HG03565 (cell line): ENCODE data around the gene PRKCZ.

Source experiments
- ATAC-seq: cut with Tn5 transposase; IDR thresholded peaks from one replicate; pipeline ENCODE4 v1.9.1; 2021; ENCODE audit warnings: mild to moderate bottlenecking, moderate library complexity; ENCODE audit not compliant: unreplicated experiment

The PRKCZ gene

DNA sequence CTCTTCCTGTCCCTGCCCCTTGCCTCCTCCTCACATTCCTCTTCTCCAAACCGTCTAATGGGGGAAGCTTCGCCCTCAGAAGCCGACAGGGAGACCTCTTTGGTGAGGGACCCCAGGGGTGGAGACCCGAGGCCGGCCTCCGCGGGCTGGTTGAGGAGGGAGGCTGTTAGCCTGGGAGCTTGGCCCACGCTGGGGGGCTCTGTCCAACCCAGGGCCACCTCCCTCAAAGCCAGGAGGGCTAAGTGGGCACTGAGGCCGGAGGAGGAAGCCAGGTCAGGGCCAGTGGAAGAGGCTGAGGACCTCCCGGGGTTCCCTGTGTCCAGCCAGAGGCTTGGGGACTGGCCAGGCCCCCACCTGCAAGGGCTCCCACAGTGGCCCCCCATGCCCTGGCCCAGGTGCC lies 25.8 kb upstream of the PRKCZ start:
- no peak for ATAC-seq

DNA sequence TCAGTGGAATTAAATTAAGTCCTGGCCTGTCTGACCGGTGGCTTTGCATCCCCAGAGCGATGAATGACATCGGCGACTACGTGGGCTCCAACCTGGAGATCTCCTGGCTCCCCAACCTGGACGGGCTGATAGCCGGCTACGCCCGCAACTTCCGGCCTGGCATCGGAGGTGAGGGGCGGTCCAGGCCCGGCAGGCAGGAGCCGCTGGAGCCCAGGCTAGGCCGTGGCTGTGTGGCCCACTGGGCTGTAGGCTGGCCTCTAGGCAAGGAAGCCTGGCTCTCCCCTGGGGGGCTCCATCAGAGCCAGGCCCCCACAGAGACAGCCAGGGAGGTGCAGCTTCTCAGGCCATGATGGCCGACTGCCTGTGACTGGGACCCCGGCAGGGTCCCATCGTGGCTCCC lies 25.3 kb upstream of the PRKCZ start:
- no peak for ATAC-seq

DNA sequence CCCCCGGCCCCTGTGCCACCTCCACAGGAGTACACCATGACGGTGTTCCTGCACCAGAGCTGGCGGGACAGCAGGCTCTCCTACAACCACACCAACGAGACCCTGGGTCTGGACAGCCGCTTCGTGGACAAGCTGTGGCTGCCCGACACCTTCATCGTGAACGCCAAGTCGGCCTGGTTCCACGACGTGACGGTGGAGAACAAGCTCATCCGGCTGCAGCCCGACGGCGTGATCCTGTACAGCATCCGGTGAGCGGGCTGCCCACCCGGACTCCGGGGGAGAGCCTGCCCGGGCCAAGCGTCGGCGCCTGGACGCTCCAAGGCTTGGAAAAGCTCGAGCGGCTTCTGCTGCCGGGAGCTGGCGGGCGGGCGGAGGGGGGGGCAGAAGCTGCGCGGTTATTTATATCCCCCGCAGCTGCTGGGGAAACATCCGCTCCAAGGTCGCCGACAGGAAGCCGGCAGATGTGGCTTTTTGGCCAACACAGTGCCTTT lies 24.7 kb upstream of the PRKCZ start:
- ATAC-seq, result no peak

- ATAC-seq, result no peak
Measured at GRCh38 chr1:2027961-2028583, 22.1 kb upstream of the PRKCZ start.

DNA sequence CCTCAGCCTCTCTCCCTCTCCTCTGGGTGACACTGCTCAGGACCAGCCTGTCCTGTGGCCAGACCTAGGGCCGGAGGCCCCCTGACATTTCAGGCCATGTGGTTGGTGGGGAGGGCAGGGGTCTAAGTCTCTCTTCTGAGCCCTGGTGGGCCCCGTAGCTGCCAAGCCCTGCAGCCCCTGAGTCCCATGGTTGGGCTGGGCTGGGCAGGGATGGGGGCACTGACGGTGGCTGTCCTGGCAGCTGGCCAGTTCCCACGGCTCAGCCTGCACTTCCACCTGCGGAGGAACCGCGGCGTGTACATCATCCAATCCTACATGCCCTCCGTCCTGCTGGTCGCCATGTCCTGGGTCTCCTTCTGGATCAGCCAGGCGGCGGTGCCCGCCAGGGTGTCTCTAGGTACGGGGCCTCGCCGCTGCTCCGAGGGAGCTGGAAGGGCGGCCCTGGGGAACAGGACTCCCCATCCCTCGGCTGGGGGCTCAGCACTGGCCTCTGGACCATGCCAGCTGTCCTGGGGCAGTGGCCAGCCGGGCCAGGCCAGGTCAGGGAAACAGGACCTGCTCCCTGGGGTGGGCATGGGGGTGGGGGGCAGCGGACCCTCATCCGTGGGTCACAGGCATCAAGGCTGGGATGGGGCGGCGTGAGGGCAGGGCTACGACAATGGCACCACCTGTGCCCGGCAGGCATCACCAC lies 21.2 kb upstream of the PRKCZ start:
- no peak for ATAC-seq

- ATAC-seq, result no peak
Measured at GRCh38 chr1:2029561-2029960, 20.6 kb upstream of the PRKCZ start.

DNA sequence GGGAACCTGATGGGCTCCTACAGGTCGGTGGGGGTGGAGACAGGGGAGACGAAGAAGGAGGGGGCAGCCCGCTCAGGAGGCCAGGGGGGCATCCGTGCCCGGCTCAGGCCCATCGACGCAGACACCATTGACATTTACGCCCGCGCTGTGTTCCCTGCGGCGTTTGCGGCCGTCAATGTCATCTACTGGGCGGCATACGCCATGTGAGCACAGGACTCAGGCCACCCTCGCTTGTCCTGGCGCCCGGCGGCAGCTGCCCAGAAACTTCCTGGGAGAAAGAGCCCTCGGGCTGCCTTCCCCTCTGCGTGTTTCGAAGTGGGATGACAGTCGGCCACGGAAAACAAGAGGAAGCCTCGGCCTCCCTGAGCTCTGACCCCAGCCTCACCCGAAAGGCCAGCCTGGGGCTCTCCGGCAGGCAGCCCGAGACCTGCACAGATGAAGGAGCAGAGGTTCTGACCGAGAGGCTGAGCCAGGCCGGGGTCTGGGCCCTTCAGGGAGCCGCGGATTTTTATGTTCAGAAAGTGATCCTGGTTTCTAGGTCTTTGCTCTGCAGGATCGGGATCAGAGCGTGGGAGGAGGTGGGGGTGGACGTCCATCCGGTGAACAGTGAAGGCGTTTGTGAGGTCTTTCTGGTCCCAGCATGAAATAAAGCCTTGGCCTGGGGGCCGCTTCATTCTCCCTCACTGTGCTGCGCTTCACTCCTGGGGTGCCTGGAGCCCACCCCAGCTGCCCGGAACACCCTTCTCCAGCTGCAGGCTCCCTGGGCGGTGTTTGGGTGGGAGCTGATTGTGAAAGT lies 19.9 kb upstream of the PRKCZ start:
- ATAC-seq, result no peak

DNA sequence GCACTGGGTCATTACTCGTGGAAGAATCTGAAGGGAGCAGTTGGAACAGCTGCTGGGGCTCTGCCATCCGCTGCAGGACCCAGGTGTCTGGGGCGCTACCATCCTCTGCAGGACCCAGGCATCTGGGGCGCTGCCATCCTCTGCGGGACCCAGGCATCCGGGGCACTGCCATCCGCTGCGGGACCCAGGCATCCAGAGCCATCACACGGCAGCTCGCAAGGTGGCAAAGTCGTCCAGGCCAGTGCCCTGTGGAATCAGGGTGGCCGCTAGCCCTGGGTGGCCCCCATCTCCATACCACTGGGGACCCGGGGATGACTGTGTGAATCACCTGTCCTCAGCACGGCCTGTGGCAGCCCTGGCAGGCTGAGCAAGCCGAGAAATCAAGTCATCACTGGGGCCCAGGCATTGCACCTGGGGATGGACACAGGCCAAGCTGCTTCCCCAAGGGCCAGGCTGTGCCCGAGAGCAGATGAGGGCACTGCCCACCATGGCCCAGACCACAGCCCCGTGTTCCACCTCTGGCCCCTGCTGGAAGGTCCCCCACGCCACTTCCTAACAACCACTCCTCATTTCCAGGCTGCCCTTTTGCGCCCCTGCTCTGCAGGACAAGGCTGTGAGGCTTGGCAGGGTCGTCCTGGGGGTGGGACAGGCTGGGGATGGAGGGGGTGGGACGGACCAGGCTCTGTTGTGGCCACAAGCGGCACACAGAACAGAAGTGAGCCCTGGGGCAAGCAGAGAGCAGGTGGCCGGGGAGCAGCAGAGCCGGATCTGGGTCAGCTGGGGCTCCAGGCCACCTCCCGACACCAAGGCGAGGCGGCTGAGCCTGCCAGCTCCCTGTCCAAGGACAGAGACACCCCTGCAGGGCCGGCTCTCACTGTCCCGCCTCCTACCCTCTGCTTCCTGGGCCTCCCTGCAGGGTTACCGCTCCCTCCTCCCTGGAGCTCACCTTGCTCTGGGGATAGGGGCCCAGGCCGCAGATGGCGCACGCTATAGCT lies 18.4 kb upstream of the PRKCZ start:
- no peak for ATAC-seq

DNA sequence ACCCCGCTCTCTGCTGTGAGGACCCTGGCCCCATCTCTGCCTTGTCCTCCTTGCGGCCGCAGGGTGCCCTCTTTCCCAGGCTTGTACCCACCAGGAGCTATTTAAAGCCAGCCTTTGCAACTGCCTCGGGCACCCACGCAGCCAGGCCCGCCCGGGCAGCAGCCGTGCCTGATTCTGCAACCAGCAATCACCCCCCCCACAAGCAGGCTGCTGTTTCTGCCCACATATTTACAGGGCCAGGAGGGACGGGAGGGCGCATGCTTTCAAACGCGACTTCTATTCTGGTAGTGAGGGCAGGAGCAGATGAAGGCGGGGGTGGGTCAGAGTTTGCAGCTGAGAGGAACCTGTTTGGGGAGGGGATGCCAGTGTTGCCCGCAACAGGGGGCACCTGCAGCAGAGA lies 17.5 kb upstream of the PRKCZ start:
- ATAC-seq, result no peak

DNA sequence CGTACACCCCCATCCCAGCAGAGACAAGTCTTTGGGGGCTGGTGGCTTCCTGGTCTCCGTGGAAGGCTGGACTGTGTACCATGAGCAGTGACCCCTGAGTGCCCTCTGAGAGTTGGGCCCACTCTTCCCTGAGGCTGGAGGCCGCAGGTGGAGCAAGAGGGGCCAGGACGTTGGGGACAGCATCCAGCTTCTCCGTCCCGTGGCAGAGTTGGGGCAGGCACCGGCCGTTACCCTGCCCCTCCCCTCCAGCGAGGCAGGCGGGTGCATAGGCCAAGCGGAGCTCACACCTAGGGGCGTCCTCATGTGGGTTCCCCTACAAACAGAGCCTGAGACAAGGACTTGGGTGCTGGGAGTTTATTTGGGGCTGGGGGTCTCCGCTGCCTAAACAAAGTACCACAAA lies 17.0 kb upstream of the PRKCZ start:
- no peak for ATAC-seq

GRCh38 chr1:2036287-2036686 lies 13.9 kb upstream of the PRKCZ start:
- no peak for ATAC-seq

DNA sequence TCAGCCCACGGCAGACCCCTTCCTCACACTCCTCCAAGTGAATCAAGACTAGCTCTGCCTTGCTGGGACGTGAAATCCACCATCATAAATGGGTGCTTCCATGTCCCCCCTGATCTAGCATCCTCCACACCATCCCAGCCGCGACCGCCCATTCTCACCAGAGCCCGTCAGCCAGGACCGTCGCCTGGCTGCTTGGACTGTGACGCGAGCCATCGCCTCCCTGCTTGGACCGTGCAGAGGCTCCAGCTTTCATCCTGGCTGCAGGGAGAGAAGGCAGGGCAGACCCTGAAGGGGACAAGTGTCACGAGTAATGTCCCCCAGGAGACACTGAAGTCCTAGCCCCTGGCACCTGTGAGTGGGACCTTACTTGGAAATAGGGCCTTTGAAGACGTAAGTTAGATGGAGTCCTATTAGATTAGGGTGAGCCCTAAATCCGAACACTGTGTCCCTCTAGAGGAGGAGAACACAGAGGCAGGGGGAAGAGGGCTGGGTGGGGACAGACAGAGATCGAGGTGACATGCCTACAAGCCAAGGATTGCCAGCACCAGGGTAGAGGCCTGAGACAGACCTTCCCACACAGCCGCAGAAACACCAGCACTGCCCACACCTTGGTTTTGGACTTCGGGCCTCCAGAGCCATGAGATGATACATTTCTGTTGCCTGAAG lies 12.8 kb upstream of the PRKCZ start:
- ATAC-seq, result no peak

- no peak for ATAC-seq
Measured at GRCh38 chr1:2038229-2038628, 12.0 kb upstream of the PRKCZ start.

- no peak for ATAC-seq
Measured at GRCh38 chr1:2039251-2039650, 11.0 kb upstream of the PRKCZ start.

GRCh38 chr1:2041305-2041704 lies 8.9 kb upstream of the PRKCZ start:
- ATAC-seq, result no peak

DNA sequence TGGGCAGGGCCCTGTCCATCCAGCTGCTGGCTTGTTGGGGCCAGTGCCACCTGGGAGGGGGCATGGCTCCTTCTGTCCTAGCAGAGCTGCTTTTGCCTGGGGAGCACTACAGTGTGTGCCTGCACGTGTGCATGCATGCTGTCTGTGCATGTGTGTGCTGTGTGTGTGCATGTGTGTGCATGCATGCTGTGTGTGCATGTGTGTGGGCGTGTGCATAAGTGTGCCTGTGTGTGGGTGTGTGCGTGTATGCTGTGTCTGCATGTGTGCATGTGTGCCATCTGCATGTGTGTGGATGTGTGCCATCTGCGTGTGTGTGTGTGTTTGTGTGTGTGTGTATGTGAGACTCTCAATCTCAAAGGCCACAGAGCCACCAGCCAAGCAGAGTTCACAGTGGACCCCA lies 8.3 kb upstream of the PRKCZ start:
- no peak for ATAC-seq

GRCh38 chr1:2042830-2043773 lies 7.1 kb upstream of the PRKCZ start:
- no peak for ATAC-seq

GRCh38 chr1:2043886-2044285 lies 6.3 kb upstream of the PRKCZ start:
- no peak for ATAC-seq
